Liver (tissue), 3 donors: ENCODE measurements around the gene C6orf89.

Experiments
- JUND ChIP-seq, 2 donors: IDR thresholded peaks; 2 replicates each; pipeline ENCODE4 v1.6.1; 2016; ENCODE audit warnings: antibody characterized with exemption in 2 of 2
- RAD21 ChIP-seq, 2 donors: IDR thresholded peaks; 2 replicates each; pipeline ENCODE4 v1.6.1; 2016; ENCODE audit warnings: antibody characterized with exemption in 2 of 2, mild to moderate bottlenecking in 2 of 2
- TF ChIP-seq, protein P1 (sequence below): IDR thresholded peaks from 2 replicates; pipeline ENCODE4 v1.6.1; 2016; ENCODE audit warnings: antibody characterized with exemption, mild to moderate bottlenecking
- TF ChIP-seq, protein P2 (sequence below): fragments of 150-350 bp; IDR thresholded peaks from 2 replicates; pipeline ENCODE4 v1.5.1; 2017; ENCODE audit warnings: improper control_type of control experiment, low read depth, low read length; ENCODE audit not compliant: missing input control
- TF ChIP-seq, protein P3 (sequence below): IDR thresholded peaks from 2 replicates; pipeline ENCODE4 v1.6.1; 2016; ENCODE audit warnings: antibody characterized with exemption
- donor health status: healthy.
- donor health status: healthy.

DNA sequence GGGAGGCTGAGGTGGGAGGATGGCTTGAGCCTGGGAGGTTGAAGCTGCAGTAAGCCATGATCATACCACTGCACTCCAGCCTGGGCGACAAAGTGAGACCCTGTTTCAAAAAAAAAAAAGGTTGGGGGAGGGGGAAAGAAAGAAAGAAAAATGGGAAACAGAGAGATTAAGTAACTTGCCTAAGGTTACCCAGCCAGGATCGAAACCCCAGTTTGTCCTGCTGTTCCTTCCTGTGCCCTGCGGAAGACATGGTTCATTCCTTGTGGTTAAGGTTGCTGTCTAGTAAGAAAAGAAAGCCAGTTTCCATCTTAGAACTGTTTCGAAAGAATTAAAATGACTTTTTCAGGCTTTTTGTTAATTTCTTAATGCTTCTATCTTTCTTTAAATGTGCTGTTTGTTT lies 29.8 kb downstream of the C6orf89 start:
- TF ChIP-seq, protein P1, sequence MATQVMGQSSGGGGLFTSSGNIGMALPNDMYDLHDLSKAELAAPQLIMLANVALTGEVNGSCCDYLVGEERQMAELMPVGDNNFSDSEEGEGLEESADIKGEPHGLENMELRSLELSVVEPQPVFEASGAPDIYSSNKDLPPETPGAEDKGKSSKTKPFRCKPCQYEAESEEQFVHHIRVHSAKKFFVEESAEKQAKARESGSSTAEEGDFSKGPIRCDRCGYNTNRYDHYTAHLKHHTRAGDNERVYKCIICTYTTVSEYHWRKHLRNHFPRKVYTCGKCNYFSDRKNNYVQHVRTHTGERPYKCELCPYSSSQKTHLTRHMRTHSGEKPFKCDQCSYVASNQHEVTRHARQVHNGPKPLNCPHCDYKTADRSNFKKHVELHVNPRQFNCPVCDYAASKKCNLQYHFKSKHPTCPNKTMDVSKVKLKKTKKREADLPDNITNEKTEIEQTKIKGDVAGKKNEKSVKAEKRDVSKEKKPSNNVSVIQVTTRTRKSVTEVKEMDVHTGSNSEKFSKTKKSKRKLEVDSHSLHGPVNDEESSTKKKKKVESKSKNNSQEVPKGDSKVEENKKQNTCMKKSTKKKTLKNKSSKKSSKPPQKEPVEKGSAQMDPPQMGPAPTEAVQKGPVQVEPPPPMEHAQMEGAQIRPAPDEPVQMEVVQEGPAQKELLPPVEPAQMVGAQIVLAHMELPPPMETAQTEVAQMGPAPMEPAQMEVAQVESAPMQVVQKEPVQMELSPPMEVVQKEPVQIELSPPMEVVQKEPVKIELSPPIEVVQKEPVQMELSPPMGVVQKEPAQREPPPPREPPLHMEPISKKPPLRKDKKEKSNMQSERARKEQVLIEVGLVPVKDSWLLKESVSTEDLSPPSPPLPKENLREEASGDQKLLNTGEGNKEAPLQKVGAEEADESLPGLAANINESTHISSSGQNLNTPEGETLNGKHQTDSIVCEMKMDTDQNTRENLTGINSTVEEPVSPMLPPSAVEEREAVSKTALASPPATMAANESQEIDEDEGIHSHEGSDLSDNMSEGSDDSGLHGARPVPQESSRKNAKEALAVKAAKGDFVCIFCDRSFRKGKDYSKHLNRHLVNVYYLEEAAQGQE = no peak
- TF ChIP-seq, protein P2, sequence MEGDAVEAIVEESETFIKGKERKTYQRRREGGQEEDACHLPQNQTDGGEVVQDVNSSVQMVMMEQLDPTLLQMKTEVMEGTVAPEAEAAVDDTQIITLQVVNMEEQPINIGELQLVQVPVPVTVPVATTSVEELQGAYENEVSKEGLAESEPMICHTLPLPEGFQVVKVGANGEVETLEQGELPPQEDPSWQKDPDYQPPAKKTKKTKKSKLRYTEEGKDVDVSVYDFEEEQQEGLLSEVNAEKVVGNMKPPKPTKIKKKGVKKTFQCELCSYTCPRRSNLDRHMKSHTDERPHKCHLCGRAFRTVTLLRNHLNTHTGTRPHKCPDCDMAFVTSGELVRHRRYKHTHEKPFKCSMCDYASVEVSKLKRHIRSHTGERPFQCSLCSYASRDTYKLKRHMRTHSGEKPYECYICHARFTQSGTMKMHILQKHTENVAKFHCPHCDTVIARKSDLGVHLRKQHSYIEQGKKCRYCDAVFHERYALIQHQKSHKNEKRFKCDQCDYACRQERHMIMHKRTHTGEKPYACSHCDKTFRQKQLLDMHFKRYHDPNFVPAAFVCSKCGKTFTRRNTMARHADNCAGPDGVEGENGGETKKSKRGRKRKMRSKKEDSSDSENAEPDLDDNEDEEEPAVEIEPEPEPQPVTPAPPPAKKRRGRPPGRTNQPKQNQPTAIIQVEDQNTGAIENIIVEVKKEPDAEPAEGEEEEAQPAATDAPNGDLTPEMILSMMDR = no peak
- TF ChIP-seq JUND (IDR thresholded peaks at IDR 0.05) = no peak
- no peak for TF ChIP-seq RAD21 (IDR thresholded peaks at IDR 0.05)
- TF ChIP-seq, protein P3, sequence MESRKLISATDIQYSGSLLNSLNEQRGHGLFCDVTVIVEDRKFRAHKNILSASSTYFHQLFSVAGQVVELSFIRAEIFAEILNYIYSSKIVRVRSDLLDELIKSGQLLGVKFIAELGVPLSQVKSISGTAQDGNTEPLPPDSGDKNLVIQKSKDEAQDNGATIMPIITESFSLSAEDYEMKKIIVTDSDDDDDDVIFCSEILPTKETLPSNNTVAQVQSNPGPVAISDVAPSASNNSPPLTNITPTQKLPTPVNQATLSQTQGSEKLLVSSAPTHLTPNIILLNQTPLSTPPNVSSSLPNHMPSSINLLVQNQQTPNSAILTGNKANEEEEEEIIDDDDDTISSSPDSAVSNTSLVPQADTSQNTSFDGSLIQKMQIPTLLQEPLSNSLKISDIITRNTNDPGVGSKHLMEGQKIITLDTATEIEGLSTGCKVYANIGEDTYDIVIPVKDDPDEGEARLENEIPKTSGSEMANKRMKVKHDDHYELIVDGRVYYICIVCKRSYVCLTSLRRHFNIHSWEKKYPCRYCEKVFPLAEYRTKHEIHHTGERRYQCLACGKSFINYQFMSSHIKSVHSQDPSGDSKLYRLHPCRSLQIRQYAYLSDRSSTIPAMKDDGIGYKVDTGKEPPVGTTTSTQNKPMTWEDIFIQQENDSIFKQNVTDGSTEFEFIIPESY = no peak
